ENCODE results near the gene LDAH.
"Not testable (repeated sequence)": the region's sequence is repeated elsewhere in the genome, so short reads cannot be mapped to it uniquely, and the experiment has no call there.

Gene LDAH

DNA sequence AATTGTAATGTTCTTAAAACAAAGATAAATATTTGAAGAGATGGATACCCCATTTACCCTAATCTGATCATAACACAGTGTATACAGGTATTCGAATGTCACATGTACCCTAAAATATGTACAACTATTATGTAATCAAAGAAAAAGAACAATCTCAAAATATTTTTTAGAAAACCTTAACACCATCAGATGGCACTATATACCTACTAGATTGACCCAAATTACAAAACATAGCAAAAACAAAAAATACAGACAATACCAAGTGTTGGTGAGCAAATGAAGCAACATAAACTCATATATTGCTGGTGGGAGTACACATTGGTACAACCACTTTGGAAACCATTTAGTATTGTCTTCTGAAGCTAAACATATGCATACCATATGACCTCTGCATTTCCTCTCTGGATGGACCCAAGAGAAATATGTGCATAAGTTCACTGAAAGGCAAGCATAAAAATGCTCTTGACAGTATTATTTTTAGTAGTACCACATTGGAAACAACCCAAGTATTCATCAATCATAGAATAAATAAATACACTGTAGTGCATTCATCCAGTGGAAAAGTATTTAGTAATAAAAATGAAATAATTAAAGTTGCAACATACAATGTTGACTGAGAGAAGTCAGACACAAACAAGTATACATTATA, 100.2 kb downstream of the LDAH start:
- DNase-seq (ENCODE audit: low read depth): no peak

DNA sequence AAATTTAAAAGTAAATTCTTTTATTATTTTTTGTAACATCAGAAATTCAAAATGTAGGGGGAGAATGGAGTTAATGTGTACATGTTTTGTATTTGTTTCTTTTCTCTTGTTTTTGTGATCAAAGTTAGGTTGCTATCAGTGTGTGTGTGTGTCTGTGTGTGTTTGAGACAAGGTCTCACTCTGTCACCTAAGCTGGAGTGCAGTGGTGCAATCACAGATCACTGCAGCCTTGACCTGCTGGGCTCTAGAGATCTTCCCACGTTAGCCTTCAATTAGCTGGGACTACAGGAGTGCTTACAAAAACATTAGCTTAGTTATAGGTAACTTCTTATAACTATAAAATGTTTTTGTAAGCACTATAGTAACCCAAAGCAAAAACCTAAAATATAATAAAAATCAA, 105.3 kb downstream of the LDAH start:
- no peak for DNase-seq (ENCODE audit: low read depth)

DNA sequence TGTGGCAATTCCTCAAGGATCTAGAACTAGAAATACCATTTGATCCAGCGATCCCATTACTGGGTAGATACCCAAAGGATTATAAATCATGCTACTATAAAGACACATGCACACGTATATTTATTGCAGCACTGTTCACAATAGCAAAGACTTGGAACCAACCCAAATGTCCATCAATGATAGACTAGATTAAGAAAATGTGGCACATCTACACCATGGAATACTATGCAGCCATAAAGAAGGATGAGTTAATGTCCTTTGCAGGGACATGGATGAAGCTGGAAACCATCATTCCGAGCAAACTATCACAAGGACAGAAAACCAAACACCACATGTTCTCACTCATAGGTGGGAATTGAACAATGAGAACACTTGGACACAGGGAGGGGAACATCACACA, 106.7 kb downstream of the LDAH start:
- DNase-seq (ENCODE audit: low read depth): not testable (repeated sequence)

DNA sequence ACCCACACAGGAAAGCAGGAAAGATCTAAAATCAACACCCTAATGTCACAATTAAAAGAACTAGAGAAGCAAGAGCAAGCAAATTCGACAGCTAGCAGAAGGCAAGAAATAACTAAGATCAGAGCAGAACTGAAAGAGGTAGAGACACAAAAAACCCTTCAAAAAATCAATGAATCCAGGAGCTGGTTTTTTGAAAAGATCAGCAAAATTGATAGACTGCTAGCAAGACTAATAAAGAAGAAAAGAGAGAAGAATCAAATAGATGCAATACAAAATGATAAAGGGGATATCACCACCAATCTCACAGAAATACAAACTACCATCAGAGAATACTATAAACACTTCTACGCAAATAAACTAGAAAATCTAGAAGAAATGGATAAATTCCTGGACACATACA, 108.5 kb downstream of the LDAH start:
- DNase-seq (ENCODE audit: low read depth): not testable (repeated sequence)

DNA sequence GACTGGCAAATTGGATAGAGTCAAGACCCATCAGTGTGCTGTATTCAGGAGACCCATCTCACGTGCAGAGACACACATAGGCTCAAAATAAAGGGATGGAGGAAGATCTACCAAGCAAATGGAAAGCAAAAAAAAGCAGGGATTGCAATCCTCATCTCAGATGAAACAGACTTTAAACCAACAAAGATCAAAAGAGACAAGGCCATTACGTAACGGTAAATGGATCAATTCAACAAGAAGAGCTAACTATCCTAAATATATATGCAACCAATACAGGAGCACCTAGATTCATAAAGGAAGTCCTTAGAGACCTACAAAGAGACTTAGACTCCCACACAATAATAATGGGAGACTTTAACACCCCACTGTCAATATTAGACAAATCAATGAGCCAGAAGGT, 109.3 kb downstream of the LDAH start:
- DNase-seq (ENCODE audit: low read depth): not testable (repeated sequence)

DNA sequence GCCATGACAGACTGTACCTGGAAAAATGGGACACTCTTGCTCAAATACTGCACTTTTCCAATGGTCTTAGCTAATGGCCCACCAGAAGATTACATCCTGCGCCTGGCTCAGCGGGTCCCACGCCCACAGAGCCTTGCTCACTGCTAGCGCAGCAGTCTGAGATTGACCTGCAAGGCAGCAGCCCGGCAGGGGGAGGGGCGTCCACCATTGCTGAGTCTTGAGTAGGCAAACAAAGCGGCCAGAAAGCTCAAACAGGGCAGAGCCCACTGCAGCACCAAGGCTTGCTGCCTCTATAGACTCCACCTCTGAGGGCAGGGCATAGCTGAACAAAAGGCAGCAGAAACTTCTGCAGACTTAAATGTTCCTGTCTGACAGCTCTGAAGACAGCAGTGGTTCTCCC, 111.3 kb downstream of the LDAH start:
- DNase-seq (ENCODE audit: low read depth): not testable (repeated sequence)

DNA sequence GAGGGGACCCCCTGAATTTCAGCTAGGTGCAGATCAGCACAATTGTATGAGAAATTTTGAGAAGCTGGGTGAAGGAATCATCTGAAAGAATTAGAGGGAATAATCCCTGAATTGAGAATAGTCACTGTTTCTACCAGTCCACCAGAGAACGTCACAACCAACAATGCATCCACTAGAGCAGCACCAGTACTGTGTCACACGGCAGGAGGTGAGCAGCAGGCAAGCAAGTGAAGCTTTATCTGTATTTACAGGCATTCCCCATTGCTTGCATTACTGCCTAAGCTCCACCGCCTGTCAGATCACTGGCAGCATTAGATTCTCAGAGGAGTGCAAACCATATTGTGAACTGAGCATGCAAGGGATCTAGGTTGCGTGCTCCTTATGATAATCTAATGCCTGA, 115.3 kb downstream of the LDAH start:
- no peak for DNase-seq (ENCODE audit: low read depth)

DNA sequence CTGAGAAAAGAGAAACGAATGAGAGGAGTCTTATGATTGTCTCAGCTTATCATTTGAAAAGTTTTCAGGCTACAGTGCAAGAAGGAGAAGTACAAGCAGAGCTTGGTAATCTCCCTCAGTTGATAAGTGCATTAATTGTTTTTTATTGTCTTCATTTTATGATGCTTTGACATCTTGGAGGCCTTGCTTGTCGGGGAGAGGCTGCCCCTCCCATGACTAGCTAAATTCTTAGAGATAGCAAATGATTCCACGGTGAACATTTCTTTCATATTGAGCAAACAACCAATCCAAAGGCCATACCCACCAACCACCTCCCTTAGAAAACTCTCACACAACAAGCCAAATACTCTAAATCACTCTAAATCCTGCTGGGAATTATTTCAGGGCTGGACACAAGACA, 116.1 kb downstream of the LDAH start:
- no peak for DNase-seq (ENCODE audit: low read depth)

DNA sequence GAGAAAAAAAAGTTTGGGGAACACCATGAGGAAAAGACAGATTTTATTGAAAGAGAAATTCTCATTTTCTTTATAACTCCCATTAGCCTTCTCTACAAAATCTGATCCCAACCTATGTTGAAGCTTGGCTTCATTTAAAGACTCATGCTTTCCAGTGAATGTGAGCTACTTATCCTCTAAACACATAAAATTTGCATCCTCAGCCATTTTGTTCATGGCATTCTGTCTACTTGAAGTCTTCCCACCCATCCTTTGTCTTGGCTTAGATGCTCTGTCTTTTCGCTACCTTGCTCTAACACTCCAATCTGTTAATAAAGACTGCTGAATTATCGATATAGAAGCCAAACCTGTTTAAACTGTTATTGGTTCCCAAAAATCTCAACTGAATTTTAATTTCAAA, 116.7 kb downstream of the LDAH start:
- no peak for DNase-seq (ENCODE audit: low read depth)

DNA sequence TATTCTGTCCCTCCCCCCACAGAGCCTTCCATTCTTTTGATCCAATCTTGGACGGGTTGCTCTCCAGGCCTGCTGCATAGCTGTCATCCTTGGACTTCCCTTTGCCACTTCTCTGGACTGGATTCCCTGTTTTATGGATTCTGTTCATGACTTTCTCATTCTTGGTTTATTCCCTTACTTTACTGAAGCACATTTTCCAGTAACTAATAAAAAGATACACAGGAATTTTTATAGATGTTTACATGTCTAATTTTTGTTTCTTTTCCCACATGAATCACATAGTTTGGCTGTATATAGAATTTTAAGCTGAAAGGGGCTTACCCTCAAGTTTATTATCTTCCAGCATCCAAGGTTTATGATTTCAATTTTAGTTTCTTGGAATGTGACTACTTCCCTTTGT, 118.0 kb downstream of the LDAH start:
- DNase-seq (ENCODE audit: low read depth): no peak

DNA sequence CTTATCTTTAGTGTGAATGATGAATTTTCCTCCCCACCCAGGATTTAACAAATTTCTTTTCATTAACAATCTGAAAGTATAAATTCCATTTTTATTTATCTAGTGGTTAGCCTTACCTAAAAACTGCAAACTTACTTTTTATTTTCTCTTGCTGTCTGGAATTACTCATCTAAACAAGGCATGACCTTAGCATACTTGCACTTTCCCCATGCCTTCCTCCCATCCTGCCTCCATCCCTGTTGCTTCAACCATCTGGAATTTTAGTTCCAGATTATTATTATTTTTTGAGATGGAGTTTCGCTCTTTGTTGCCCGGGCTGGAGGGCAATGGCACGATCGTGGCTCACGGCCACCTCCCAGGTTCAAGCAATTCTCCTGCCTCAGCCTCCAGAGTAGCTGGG, 120.3 kb downstream of the LDAH start:
- no peak for DNase-seq (ENCODE audit: low read depth)

DNA sequence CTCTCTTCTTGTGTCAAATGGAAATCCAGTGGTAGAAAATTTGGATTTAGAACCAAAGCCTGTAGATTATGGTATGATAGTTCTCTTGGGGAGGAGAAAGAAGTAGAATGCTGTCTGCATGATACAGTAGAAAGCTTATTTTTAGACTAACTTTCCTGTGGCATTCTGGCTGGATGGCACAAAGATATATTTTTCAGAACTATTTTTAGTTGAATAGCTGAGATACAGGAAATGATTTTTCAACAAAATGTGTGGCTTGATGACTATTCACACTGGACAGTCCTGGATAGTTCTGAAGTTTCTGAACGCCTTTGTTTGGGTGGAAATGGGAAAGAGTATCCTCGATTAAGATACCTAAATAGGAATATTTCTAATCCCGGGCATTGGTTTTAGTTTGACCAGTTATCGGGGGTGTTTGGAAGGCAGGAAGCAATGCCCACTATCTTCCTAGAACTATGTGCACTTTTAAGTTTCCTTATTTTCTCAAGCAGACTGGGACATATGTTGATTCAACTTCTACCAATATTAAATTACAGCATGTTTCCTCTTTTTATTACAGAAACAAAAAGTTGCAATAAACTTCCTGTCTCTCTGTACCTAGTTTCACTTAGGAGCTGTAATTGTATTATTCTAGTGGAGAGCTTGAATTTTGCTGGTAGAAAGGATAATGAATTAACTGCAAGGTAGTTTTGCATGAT, 123.8 kb downstream of the LDAH start:
- DNase-seq (ENCODE audit: low read depth): no peak

DNA sequence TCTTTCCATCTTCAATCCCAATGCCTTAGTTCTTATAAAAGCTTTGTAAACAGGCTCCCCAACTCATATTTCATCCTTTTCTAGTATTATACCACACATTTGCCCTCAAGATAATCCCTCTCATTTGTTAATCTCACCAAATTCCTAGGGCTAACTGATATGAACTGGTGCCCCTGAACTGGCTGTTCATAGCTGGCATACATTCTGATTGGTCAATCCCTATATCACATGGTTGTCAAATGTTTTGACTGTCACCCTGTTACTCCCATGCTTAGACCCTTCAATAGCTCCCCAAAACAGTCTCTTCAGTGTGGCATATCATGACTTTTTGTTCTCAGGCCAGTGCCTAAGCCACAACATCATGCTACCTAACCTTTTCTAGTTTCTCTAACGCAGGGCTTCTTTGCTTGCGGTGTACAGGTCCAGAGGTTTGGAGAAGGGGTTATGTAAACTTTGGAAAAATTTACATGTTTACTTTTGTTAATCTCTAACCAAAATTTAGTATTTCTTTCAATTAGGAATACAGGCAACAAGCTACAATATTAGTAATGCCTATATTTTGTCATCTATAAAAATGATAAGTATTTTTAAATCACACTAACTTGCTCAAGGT, 125.5 kb downstream of the LDAH start:
- no peak for DNase-seq (ENCODE audit: low read depth)

DNA sequence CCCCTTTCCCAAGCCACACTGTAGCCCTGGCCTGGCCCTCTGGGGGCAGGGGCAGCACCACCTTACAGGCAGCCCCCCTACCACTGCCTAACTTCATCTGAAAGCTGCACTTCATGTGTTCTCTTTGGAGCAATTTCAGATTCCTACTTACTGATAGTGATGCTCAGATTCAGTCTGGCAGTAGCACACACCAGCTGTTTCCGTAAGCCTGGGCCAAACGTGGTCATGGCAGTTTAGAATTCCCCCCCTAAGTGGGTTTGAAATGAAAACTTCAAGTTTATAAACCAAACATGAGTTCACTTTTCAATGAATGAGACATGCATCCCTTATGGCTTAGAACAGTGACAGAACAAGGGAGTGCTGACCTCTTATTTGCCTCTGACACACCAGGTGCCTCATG, 126.5 kb downstream of the LDAH start:
- DNase-seq (ENCODE audit: low read depth): no peak

DNA sequence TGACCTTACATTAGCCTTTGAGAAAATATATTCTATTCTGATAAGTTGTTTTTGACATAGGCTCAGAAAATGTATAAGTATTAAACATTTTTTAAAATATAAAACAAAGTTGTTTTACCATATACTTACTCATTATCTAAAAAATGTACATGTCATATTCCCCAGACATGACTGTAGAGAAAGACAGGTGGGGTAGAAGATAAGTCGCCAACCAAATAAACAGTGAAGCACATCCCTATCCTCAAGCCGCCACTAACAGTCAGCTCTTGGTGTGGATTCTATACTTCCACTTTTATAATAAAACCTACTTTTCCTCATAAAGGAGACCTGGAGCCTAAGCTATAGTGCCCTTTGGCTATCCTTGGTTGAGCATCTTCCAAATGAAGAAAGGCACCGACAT, 129.6 kb downstream of the LDAH start:
- no peak for DNase-seq (ENCODE audit: low read depth)

DNA sequence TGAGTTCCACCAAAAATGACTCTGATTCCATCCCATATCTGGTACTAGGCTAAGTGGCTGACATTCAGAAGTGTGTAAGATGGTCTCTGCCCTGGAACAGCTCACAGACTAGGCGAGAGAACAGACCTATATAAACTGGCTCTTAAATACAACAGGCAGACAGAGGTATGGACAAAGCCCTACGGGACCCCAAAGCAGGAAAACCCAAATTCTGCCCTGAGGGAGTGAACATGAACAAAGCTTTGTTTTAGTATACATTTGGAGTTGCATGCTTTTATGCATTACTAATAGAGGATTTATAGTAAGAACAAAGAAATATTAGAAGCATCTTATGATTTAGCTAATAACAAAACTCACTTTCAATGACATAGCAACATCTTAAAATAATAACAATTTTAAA, 130.8 kb downstream of the LDAH start:
- DNase-seq (ENCODE audit: low read depth): no peak

DNA sequence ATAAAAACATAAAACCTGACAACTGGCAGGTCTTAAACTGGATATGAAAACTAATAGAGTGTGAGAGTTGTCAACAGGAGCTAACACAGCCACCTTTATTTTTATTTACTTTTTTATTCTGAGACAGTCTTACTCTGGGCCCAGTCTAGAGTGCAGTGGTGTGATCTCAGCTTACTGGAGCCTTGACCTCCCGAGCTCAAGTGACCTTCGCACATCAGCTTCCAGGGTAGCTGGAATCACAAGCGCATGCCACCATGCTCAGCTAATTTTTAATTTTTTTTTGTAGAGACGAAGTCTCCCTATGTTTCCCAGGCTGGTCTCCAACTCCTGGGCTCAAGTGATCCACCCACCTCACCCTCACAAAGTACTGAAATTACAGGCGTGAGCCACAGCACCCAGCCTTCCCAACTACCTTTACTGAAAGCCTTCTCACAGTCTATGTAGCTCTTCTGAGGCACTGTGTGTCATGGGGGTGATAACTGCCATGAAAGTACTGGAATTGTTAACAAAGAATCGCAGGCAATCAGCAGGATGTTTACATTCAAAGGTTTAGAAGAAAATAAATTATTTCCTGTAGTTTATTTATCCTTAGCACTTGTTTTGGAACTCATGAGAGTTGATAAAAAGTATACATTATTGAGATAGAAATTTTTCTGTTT, 131.7 kb downstream of the LDAH start:
- DNase-seq (ENCODE audit: low read depth): no peak

DNA sequence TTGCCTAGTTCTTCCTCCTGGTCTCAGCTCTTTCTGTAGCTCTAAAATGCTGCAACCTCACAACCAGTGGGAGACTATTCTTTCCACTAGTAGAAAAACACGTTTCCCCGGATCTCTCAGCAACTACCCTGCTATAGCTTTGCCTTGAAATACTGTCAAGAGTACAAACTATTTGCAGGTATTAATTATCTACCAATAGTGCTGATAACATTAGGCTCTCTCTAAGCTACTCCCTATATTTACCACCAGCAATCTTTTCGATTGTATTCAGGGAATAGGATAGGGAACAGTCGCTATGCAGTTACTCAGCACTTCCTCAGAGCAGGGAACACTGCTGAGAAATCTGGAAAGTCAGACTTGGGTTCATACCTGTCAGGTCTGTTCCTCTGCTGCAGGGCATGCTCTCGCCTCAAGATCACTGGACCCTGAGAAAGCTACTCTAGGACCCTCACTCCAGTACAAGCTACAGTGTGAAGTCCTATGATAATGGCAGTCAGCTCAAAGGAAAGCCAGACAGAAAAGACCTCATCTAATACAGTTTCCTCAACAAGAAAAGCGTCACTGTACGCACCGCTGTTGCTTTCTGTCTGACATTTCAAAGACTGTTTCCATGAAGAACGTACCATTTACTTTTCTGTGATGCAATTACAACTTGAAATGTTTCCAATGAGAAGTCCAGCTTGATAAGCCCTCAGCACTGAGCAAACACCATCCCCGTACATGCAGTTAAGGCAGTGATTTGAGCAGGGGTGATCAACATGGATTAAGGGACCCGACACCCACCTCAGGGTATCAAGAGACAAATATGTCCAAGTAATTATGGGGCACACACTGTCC, 133.3 kb downstream of the LDAH start:
- no peak for DNase-seq (ENCODE audit: low read depth)

DNA sequence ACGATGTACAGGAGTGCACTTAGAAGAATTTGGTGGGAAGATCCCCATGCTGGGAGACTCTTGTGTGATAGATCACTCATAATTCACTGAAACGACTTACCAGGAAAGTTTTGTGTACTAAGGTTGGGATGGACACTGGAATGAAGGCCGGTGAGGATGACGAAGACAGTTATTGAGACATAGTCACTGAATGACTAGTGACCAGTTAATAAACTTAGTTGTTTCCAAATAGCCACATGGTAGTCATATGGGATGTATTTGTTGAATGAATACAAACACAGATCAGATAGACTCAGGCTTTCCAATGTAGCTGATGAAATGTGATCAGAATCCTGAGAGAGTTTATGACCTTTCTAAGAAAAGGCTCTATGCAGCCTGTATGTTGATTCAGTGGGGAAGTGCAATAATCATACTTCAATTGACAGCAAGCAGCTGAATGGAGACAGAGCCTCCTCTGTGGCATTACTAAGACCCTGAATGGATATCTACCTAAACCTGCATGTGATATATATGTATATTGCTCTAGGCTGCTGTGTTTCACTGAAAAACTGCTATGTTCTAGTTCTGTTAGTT, 135.6 kb downstream of the LDAH start:
- no peak for DNase-seq (ENCODE audit: low read depth)

DNA sequence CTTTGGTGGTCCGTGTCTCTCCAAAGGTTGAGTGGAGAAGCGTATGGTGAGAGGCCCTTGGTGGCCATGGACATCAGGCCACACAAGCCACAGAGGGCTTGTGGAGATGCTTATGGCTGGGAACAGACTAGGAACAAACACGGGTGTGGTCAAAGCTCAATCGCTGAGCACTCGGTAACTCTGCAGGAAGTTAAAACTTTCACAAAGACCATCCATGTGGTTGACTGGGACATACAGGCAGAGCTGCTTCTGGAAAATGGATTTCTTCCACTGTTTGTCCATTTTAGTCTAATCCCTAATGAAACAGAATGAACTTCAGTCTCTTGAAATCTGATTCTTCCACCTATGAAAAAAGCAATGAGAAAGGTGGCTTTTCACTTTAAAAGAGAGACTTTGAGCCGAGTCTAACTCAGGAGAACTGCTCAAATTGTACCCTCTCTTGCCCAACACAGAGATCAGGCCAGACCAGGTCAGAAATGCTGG, 138.3 kb downstream of the LDAH start:
- DNase-seq (ENCODE audit: low read depth): no peak

DNA sequence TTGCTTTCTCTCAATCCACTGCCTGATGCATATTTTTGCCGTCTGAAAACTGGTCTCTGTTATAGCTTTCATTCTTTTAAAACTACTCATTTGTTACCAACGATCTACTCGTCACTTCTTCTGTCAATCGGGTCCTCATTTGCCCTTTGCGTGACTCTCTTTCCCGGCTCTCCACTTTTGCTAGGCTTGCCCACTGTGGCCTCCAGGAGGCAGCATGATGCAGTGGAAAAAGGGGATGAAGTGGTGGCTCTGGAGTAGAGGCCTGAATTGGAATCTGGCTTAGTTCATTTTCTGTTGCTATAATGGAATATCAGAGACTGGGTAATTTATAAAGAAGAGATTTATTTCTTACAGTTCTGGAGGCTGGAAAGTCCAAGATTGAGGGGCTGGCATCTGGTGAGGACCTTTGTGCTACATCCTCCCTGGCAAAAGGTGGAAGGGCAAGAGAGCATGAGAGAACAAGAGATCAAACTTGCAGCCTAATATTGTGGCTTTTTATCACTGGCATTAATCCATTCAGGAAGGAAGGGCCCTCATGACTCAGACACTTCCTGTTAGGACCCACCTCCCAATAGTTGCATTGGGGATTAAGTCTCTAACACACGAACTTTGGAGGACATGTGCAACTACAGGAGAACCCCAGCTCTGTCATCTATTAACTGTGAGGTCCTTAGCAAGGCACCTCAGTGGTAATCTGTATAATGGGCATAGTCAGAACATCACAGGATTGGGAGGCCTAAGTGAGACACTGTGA, 140.6 kb downstream of the LDAH start:
- DNase-seq (ENCODE audit: low read depth): no peak

Measured in CMK (cell line).